DOHH2 (cell line): ENCODE results near the gene ESCO1.
"Not testable (repeated sequence)": the region's sequence is repeated elsewhere in the genome, so short reads cannot be mapped to it uniquely, and the experiment has no call there.

ENCODE experiments used
- H3F3A ChIP-seq: fragments of 200-600 bp; sonication (generic), shearing (Covaris generic); 2 replicates; pipeline ENCODE4 v1.6.0; 2016; ENCODE audit warnings: antibody characterized with exemption, mild to moderate bottlenecking; ENCODE audit not compliant: control insufficient read depth, insufficient read depth
- H3K27ac ChIP-seq: fragments of 200-600 bp; sonication (generic); 2 replicates; pipeline ENCODE4 v1.5.1; 2014; ENCODE audit warnings: low read depth, mild to moderate bottlenecking, low read length, moderate library complexity
- H3K27me3 ChIP-seq: fragments of 200-600 bp; sonication (generic); 2 replicates; pipeline ENCODE4 v1.6.1; 2014; ENCODE audit warnings: mild to moderate bottlenecking, low read length, mixed read lengths; ENCODE audit not compliant: control insufficient read depth
- H3K36me3 ChIP-seq: fragments of 200-600 bp; sonication (generic); 2 replicates; pipeline ENCODE4 v1.6.1; 2014; ENCODE audit warnings: mild to moderate bottlenecking, low read length, moderate library complexity, mixed read lengths; ENCODE audit not compliant: control insufficient read depth
- H3K4me1 ChIP-seq: fragments of 200-600 bp; sonication (generic); 2 replicates; pipeline ENCODE4 v1.6.1; 2014; ENCODE audit warnings: mild to moderate bottlenecking, low read length, mixed read lengths; ENCODE audit not compliant: control insufficient read depth
- H3K4me2 ChIP-seq: fragments of 200-600 bp; sonication (generic); 2 replicates; pipeline ENCODE4 v1.6.0; 2014; ENCODE audit warnings: mild to moderate bottlenecking, low read length, moderate library complexity
- H3K4me3 ChIP-seq: fragments of 200-600 bp; sonication (generic); 2 replicates; pipeline ENCODE4 v1.5.1; 2014; ENCODE audit warnings: mild to moderate bottlenecking, low read length, mixed read lengths
- H3K79me2 ChIP-seq: fragments of 200-600 bp; sonication (generic); 2 replicates; pipeline ENCODE4 v1.6.1; 2014; ENCODE audit warnings: mild to moderate bottlenecking, low read length, mixed read lengths; ENCODE audit not compliant: control insufficient read depth
- H3K9me2 ChIP-seq: fragments of 200-600 bp; sonication (generic); replicated peaks from 2 replicates; pipeline ENCODE4 v1.6.1; 2014; ENCODE audit warnings: mild to moderate bottlenecking, low read length, mixed read lengths; ENCODE audit not compliant: control insufficient read depth
- H3K9me3 ChIP-seq: fragments of 200-600 bp; sonication (generic); 2 replicates; pipeline ENCODE4 v1.6.1; 2014; ENCODE audit warnings: antibody characterized with exemption, low read length, mixed read lengths; ENCODE audit not compliant: control insufficient read depth, insufficient read depth
- H4K20me1 ChIP-seq: fragments of 200-600 bp; sonication (generic); 2 replicates; pipeline ENCODE4 v1.6.0; 2014; ENCODE audit warnings: low read depth, mild to moderate bottlenecking, antibody characterized with exemption, low read length, moderate library complexity; ENCODE audit not compliant: control insufficient read depth, insufficient read depth
- CTCF ChIP-seq: fragments of 200-600 bp; sonication (generic); IDR thresholded peaks from one replicate; pipeline ENCODE4 v1.5.1; 2014; ENCODE audit warnings: antibody characterized with exemption, mild to moderate bottlenecking, low read depth, low read length; ENCODE audit not compliant: poor library complexity, severe bottlenecking
- EZH2phosphoT487 ChIP-seq: fragments of 200-600 bp; sonication (generic); IDR thresholded peaks from 2 replicates; pipeline ENCODE4 v1.6.1; 2017; ENCODE audit warnings: borderline replicate concordance, mild to moderate bottlenecking, antibody characterized with exemption, low read length, moderate library complexity, mixed read lengths

ESCO1 gene, protein sequence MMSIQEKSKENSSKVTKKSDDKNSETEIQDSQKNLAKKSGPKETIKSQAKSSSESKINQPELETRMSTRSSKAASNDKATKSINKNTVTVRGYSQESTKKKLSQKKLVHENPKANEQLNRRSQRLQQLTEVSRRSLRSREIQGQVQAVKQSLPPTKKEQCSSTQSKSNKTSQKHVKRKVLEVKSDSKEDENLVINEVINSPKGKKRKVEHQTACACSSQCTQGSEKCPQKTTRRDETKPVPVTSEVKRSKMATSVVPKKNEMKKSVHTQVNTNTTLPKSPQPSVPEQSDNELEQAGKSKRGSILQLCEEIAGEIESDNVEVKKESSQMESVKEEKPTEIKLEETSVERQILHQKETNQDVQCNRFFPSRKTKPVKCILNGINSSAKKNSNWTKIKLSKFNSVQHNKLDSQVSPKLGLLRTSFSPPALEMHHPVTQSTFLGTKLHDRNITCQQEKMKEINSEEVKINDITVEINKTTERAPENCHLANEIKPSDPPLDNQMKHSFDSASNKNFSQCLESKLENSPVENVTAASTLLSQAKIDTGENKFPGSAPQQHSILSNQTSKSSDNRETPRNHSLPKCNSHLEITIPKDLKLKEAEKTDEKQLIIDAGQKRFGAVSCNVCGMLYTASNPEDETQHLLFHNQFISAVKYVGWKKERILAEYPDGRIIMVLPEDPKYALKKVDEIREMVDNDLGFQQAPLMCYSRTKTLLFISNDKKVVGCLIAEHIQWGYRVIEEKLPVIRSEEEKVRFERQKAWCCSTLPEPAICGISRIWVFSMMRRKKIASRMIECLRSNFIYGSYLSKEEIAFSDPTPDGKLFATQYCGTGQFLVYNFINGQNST

GRCh38 chr18:21600526-21601410 is at the start of gene ESCO1:
ESCO1 (minus strand) TSS chr18:21600704; CDS start chr18:21574843, 25,861 bp downstream.
- Histone ChIP-seq H3K27ac (peak within 1 kb of the TSS; percentile 89), H4K20me1 (no peaks in the 10 kb centered on the region), H3K36me3 (peaks cover 23% of the 10 kb centered on the region), H3K9me2 (no peaks in the 10 kb centered on the region), H3K79me2 (peaks cover 46% of the 10 kb centered on the region), H3K4me3 (peak within 1 kb of the TSS; percentile 99), H3K9me3 (no peaks in the 10 kb centered on the region), H3K4me1 (peaks cover 40% of the 10 kb centered on the region), H3K4me2 (peak within 1 kb of the TSS; percentile 62), H3K27me3 (no peaks in the 10 kb centered on the region), H3F3A (peaks cover 12% of the 10 kb centered on the region; the same call in 1 of the 2 replicates)
- TF ChIP-seq CTCF (peak; percentile 71), EZH2phosphoT487 (no peak)

GRCh38 chr18:21640375-21640774 is 39.9 kb upstream of the ESCO1 start:
- not testable (repeated sequence) for H3K9me2 ChIP-seq, H3K4me2 ChIP-seq, H3K9me3 ChIP-seq, H3K27ac ChIP-seq, H4K20me1 ChIP-seq, H3K79me2 ChIP-seq, H3K4me3 ChIP-seq, H3K27me3 ChIP-seq
- Histone ChIP-seq H3K36me3 (peaks cover 14% of the 10 kb centered on the region), H3F3A (peaks cover 21% of the 10 kb centered on the region), H3K4me1 (peaks cover 28% of the 10 kb centered on the region)

GRCh38 chr18:21638822-21639221 is 38.3 kb upstream of the ESCO1 start:
- TF ChIP-seq EZH2phosphoT487 = no peak
- no peak for TF ChIP-seq CTCF
- Histone ChIP-seq H4K20me1 (no peaks in the 10 kb centered on the region), H3K4me2 (no peak overlapping the region), H3K27ac (no peak overlapping the region), H3K9me2 (no peaks in the 10 kb centered on the region), H3K4me1 (peaks cover 28% of the 10 kb centered on the region), H3K4me3 (no peak overlapping the region), H3K36me3 (peaks cover 19% of the 10 kb centered on the region), H3K27me3 (no peaks in the 10 kb centered on the region), H3F3A (peaks cover 21% of the 10 kb centered on the region), H3K79me2 (no peaks in the 10 kb centered on the region), H3K9me3 (no peaks in the 10 kb centered on the region)
